Thoracic aorta (tissue), 2 donors: Measurements from ENCODE around the gene RNF207. TPM values are rescaled to one million over a fixed set of nuclear protein-coding genes. Genes with fewer than 3 reads are reported as not detected.
"Not testable (repeated sequence)": the region's sequence is repeated elsewhere in the genome, so short reads cannot be mapped to it uniquely, and the experiment has no call there.

Experiments
- ATAC-seq: fragments of 150-250 bp; one replicate; pipeline ENCODE4 v1.8.0; 2017; ENCODE audit warnings: low read depth; ENCODE audit not compliant: insufficient number of reproducible peaks, low FRiP score
- DNase-seq: peaks from one replicate; pipeline ENCODE4 v3.0.0-alpha.2; 2020; ENCODE audit warnings: low spot score
- H3K27ac ChIP-seq, 2 donors: fragments of 200-600 bp; sonication (generic); 1 replicate in 1 of 2; 2 replicates in 1 of 2; pipeline ENCODE4 v1.5.1; 2016; ENCODE audit warnings: mild to moderate bottlenecking in 2 of 2, moderate library complexity in 2 of 2
- H3K27me3 ChIP-seq: fragments of 200-600 bp; sonication (generic); replicated peaks from 2 replicates; pipeline ENCODE4 v1.6.0; 2016; ENCODE audit warnings: mild to moderate bottlenecking; ENCODE audit not compliant: insufficient read depth
- H3K36me3 ChIP-seq: fragments of 200-600 bp; sonication (generic); one replicate; pipeline ENCODE4 v1.5.1; 2016
- H3K4me1 ChIP-seq, 2 donors: fragments of 200-600 bp; sonication (generic); 1 replicate in 1 of 2; 2 replicates in 1 of 2; pipeline versions ENCODE4 v1.5.1 to v1.6.0; 2016; ENCODE audit warnings: low read depth in 2 of 2, mild to moderate bottlenecking in 1 of 2; ENCODE audit not compliant: control insufficient read depth in 1 of 2
- H3K4me3 ChIP-seq: fragments of 200-600 bp; sonication (generic); 2 replicates; pipeline ENCODE4 v1.5.1; 2016; ENCODE audit warnings: mild to moderate bottlenecking
- H3K9me3 ChIP-seq: fragments of 200-600 bp; sonication (generic); 2 replicates; pipeline ENCODE4 v1.5.1; 2016
- CTCF ChIP-seq: fragments of 200-600 bp; sonication (generic); IDR thresholded peaks from one replicate; pipeline ENCODE4 v1.5.1; 2019; ENCODE audit warnings: antibody characterized with exemption
- total RNA-seq, 2 donors: library from RNA; depleted of rRNA; stranded (reverse); fragments of >200 nt; gene quantifications; one replicate each; pipeline versions ENCODE4 v1.1.0 to v1.2.3, GENCODE V29; 2016

The RNF207 gene
- total RNA-seq, 2 donors from 2014 or later = 30.5 to 50.1 TPM

DNA sequence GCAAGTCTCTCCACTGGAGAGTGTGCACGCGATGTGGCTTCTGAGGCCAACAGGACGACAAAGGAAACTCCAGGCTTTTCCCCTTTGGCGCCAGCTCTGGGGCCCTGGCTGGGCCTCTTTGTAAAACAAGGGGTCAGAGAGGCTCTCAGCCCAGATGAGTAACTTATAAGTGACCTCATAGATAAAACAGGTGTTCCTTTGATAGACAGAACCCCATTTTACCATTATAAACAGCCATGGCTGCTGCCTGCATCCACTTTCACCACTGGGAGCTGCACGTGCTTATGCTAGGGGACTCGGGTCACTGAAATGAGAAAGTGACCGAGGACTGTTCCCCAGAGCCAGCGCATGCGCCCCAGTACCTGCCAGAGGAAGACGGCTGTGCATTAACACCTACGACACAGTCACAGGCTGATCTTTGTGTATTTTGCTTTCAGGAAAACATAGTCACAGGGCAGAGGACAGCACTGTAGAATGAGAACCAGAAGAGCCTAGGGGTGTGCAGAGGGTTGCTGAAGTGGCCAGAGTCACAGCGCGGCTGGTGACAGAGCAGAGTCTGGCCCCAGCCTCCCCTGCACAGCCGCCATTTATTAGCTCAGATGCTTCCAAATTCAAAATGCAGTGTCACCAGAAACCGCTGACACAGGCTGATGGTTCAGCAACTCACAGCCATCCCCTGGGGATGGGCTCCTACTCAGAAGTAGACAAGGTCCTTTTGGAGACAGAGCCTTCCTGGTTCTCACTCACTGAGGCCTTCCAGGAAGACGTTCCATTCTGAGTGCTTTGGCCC, 12.7 kb downstream of the RNF207 start:
- Histone ChIP-seq H3K27me3 (no peaks in the 10 kb centered on the region), H3K36me3 (peaks cover 6% of the 10 kb centered on the region), H3K9me3 (no peaks in the 10 kb centered on the region), H3K4me3 (no peak overlapping the region), H3K27ac (no peak overlapping the region), H3K4me1 (no peaks in the 10 kb centered on the region)
- no peak for TF ChIP-seq CTCF
- DNase-seq (no peak), ATAC-seq (no peak)

GRCh38 chr1:6219641-6220040, 13.7 kb downstream of the RNF207 start:
- not testable (repeated sequence) for H3K9me3 ChIP-seq, DNase-seq, H3K27ac ChIP-seq, H3K4me1 ChIP-seq, H3K4me3 ChIP-seq, H3K27me3 ChIP-seq, ATAC-seq
- H3K36me3 ChIP-seq = peaks cover 12% of the 10 kb centered on the region

DNA sequence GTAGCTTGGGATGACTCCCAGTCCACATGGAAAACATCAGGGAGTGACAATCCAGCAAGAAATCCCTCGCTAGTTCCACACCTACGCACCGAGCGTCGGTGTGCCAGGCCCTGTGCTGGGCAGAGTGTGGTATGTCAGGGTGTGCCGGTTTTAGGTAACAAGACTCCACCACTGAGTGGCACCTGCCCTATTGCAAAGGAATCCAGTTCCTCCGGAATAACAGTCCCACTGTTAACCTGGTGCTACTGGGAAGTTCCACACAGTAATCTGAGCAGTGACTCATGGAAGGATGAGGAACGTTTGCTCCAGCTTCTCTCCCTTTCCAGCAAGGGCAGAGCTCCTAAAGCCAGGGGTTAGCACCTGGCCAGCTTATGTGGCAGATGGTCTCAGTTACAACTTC, 14.3 kb downstream of the RNF207 start:
- Histone ChIP-seq H3K9me3 (no peaks in the 10 kb centered on the region), H3K27ac (no peak overlapping the region), H3K27me3 (no peaks in the 10 kb centered on the region), H3K4me3 (no peak overlapping the region), H3K4me1 (no peaks in the 10 kb centered on the region), H3K36me3 (peaks cover 17% of the 10 kb centered on the region)
- ATAC-seq (no peak), DNase-seq (no peak)
- TF ChIP-seq CTCF = no peak

DNA sequence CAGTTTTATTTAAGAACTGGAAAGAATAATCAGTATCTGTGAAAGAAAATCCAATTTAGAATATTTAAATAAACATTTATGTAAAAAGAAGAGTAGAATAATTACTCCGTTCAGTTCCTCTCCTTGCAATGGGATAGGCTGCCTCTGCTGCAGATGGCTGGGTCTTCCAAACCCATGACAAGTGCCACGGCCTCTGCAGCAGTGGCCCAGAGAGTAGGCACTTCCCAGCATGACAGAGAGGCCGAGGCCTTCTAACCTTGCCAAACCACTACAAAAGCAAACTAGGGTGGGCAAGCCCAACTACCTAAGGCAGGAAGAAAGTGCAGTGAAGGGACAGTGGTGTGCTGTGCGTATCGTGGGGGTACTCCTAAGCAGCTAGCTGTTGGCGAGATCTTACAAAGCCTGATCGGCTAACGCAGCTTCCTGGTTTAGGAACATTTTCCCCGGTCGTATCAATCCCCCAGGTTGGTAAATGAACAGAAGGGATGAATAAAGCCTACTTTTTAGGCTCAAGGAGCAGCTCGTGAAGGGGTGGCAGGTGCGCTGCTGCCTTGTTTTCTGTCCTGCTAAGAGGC, 15.4 kb downstream of the RNF207 start:
- Histone ChIP-seq H3K4me1 (no peaks in the 10 kb centered on the region), H3K9me3 (no peaks in the 10 kb centered on the region), H3K27ac (no peak overlapping the region), H3K36me3 (peaks cover 26% of the 10 kb centered on the region), H3K4me3 (no peak overlapping the region), H3K27me3 (no peaks in the 10 kb centered on the region)
- no peak for TF ChIP-seq CTCF
- no peak for DNase-seq
- ATAC-seq = no peak

GRCh38 chr1:6222636-6223035, 16.7 kb downstream of the RNF207 start:
- TF ChIP-seq CTCF = no peak
- Histone ChIP-seq H3K27ac (no peak overlapping the region), H3K4me3 (no peak overlapping the region), H3K4me1 (no peaks in the 10 kb centered on the region), H3K27me3 (no peaks in the 10 kb centered on the region), H3K9me3 (no peaks in the 10 kb centered on the region), H3K36me3 (peaks cover 38% of the 10 kb centered on the region)
- no peak for ATAC-seq
- no peak for DNase-seq
